ENCODE results near the gene SH3BP5L.

Gene SH3BP5L

GRCh38 chr1:248822148-248823032 is 3.3 kb downstream of the SH3BP5L start:
- TF ChIP-seq CTCF (IDR thresholded peaks at IDR 0.05; ENCODE audit: low read length, missing control alignments), result no peak
- DNase-seq (ENCODE audit: low read depth), result no peak
- H3K4me3 ChIP-seq (replicated peaks; ENCODE audit: low read depth, low read length), result peak overlapping the region; percentile 35

- DNase-seq (ENCODE audit: low read depth), result no peak
- no peak for TF ChIP-seq CTCF (IDR thresholded peaks at IDR 0.05; ENCODE audit: low read length, missing control alignments)
- no peak overlapping the region for H3K4me3 ChIP-seq (replicated peaks; ENCODE audit: low read depth, low read length)
Observed at GRCh38 chr1:248821641-248822040, 4.1 kb downstream of the SH3BP5L start.

GRCh38 chr1:248821101-248821500 is 4.6 kb downstream of the SH3BP5L start:
- H3K4me3 ChIP-seq (replicated peaks; ENCODE audit: low read depth, low read length), result no peak overlapping the region
- peak; percentile 64 for DNase-seq (ENCODE audit: low read depth)

GRCh38 chr1:248820041-248820585 is 5.6 kb downstream of the SH3BP5L start:
- TF ChIP-seq CTCF (IDR thresholded peaks at IDR 0.05; ENCODE audit: low read length, missing control alignments), result no peak
- H3K4me3 ChIP-seq (replicated peaks; ENCODE audit: low read depth, low read length), result no peak overlapping the region

More at GRCh38 chr1:248821101-248821500, 4.6 kb downstream of the SH3BP5L start:
- TF ChIP-seq CTCF (IDR thresholded peaks at IDR 0.05; ENCODE audit: low read length, missing control alignments), result no peak

GRCh38 chr1:248818505-248819374 is 7.0 kb downstream of the SH3BP5L start:
- no peak for DNase-seq (ENCODE audit: low read depth)
- TF ChIP-seq CTCF (IDR thresholded peaks at IDR 0.05; ENCODE audit: low read length, missing control alignments), result no peak
- H3K4me3 ChIP-seq (replicated peaks; ENCODE audit: low read depth, low read length), result no peak overlapping the region

More at GRCh38 chr1:248820041-248820585, 5.6 kb downstream of the SH3BP5L start:
- no peak for DNase-seq (ENCODE audit: low read depth)

GRCh38 chr1:248817065-248817464 is 8.7 kb downstream of the SH3BP5L start:
- TF ChIP-seq CTCF (IDR thresholded peaks at IDR 0.05; ENCODE audit: low read length, missing control alignments), result no peak
- no peak for DNase-seq (ENCODE audit: low read depth)
- H3K4me3 ChIP-seq (replicated peaks; ENCODE audit: low read depth, low read length), result no peak overlapping the region

Data from fibroblast of pulmonary artery (primary cell).